ENCODE measurements around the gene PCSK2. TPM values are rescaled to one million over a fixed set of nuclear protein-coding genes. Genes with fewer than 3 reads are reported as not detected.

PCSK2 gene
- total RNA-seq, 1 experiment from 2014 or later, result not detected

DNA sequence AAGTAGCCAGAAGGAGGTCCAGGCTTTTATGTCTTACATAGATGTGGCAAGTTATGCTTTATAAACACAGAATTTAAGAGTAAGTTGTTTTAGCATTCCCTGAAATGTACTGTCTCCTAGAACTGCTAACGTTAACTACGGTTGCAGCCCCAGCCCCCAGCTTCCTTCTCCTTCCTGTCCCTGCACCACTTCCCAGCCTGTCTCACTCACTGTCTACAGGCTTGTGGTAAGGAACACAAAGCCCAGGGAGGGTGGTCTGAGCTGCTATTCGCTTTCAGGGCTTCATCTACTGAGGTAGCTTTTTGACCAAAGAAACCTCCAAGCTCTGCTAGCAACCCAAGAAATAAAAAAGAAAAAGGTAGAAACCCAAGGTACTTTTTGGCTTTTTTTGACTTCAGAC is 35.9 kb downstream of the PCSK2 start:
- intact Hi-C loops (cut with micrococcal nuclease; ENCODE audit: unreplicated experiment), result no loop called here
- H3K27ac Mint-ChIP-seq (ENCODE audit: unreplicated experiment), result no peak overlapping the region
- no peak overlapping the region for H3K4me3 Mint-ChIP-seq (ENCODE audit: low read depth, unreplicated experiment)
- TF ChIP-seq CTCF (IDR thresholded peaks at IDR 0.05; ENCODE audit: unreplicated experiment), result no peak
- no peaks in the 10 kb centered on the region for H3K9me3 Mint-ChIP-seq (ENCODE audit: low read depth, unreplicated experiment)
- CTCF ChIA-PET, result no interaction called here
- H3K27me3 Mint-ChIP-seq (ENCODE audit: unreplicated experiment), result peaks cover 23% of the 10 kb centered on the region
- no TSS peak for BruUV-seq (replicated peaks)
- no peaks in the 10 kb centered on the region for H3K36me3 Mint-ChIP-seq (ENCODE audit: insufficient read depth, unreplicated experiment)
- no peak for DNase-seq
- no peaks in the 10 kb centered on the region for H3K4me1 Mint-ChIP-seq (ENCODE audit: low read depth, unreplicated experiment)

DNA sequence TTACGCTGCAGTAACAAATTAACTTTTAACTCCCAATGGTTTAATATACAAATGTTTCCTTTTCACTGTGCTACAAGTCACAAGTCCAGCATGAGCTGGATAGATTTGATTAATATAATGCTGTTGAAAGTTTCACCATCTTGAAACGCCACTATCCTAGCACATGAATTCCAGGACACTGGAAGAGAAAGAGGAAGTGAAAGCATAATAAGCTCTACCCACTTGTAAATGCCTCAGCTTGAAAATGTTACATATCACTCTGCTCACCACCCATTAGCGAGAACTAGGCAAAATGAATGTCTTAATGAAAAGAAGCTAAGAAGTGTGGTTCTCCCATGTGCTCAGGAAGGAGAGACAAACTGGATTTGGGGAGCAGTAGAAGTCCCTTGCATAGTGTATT is 46.9 kb downstream of the PCSK2 start:
- CTCF ChIA-PET, result no interaction called here
- no peak for DNase-seq
- H3K9me3 Mint-ChIP-seq (ENCODE audit: low read depth, unreplicated experiment), result no peaks in the 10 kb centered on the region
- TF ChIP-seq CTCF (IDR thresholded peaks at IDR 0.05; ENCODE audit: unreplicated experiment), result no peak
- intact Hi-C loops (cut with micrococcal nuclease; ENCODE audit: unreplicated experiment), result no loop called here
- no peaks in the 10 kb centered on the region for H3K4me1 Mint-ChIP-seq (ENCODE audit: low read depth, unreplicated experiment)
- no TSS peak for BruUV-seq (replicated peaks)
- no peak overlapping the region for H3K27ac Mint-ChIP-seq (ENCODE audit: unreplicated experiment)
- H3K36me3 Mint-ChIP-seq (ENCODE audit: insufficient read depth, unreplicated experiment), result no peaks in the 10 kb centered on the region
- H3K4me3 Mint-ChIP-seq (ENCODE audit: low read depth, unreplicated experiment), result no peak overlapping the region
- H3K27me3 Mint-ChIP-seq (ENCODE audit: unreplicated experiment), result peaks cover 7% of the 10 kb centered on the region

GRCh38 chr20:17276101-17276500 is 49.3 kb downstream of the PCSK2 start:
- no peak for TF ChIP-seq CTCF (IDR thresholded peaks at IDR 0.05; ENCODE audit: unreplicated experiment)
- BruUV-seq (replicated peaks), result no TSS peak
- Mint-ChIP-seq H3K4me3 (ENCODE audit: low read depth, unreplicated experiment) (no peak overlapping the region), H3K36me3 (ENCODE audit: insufficient read depth, unreplicated experiment) (no peaks in the 10 kb centered on the region), H3K9me3 (ENCODE audit: low read depth, unreplicated experiment) (no peaks in the 10 kb centered on the region), H3K27ac (ENCODE audit: unreplicated experiment) (no peak overlapping the region), H3K27me3 (ENCODE audit: unreplicated experiment) (no peaks in the 10 kb centered on the region), H3K4me1 (ENCODE audit: low read depth, unreplicated experiment) (no peaks in the 10 kb centered on the region)
- intact Hi-C loops (cut with micrococcal nuclease; ENCODE audit: unreplicated experiment), result no loop called here
- CTCF ChIA-PET, result no interaction called here
- DNase-seq, result no peak

GRCh38 chr20:17281478-17281877 is 54.6 kb downstream of the PCSK2 start:
- DNase-seq, result peak; percentile 0
- Mint-ChIP-seq H3K27me3 (ENCODE audit: unreplicated experiment) (peaks cover 27% of the 10 kb centered on the region), H3K9me3 (ENCODE audit: low read depth, unreplicated experiment) (no peaks in the 10 kb centered on the region)

More at GRCh38 chr20:17281478-17281877, 54.6 kb downstream of the PCSK2 start:
- Mint-ChIP-seq H3K27ac (ENCODE audit: unreplicated experiment) (no peak overlapping the region), H3K4me3 (ENCODE audit: low read depth, unreplicated experiment) (no peak overlapping the region), H3K4me1 (ENCODE audit: low read depth, unreplicated experiment) (no peaks in the 10 kb centered on the region), H3K36me3 (ENCODE audit: insufficient read depth, unreplicated experiment) (no peaks in the 10 kb centered on the region)
- no peak for TF ChIP-seq CTCF (IDR thresholded peaks at IDR 0.05; ENCODE audit: unreplicated experiment)
- CTCF ChIA-PET, result no interaction called here
- intact Hi-C loops (cut with micrococcal nuclease; ENCODE audit: unreplicated experiment), result no loop called here
- BruUV-seq (replicated peaks), result no TSS peak
